ENCODE data around the gene GINM1. TPM values are rescaled to one million over a fixed set of nuclear protein-coding genes. Genes with fewer than 3 reads are reported as not detected.

The GINM1 gene
- total and polyA plus RNA-seq, 9 of the 15 experiments (the other 6 are each of a cell fraction or from before 2014, with no cell fraction given), result 5.0 to 19.3 (median 14.2) TPM

- TF ChIP-seq ZMIZ1 (IDR thresholded peaks at IDR 0.05; ENCODE audit: low read depth in 2 of 2, low read length in 2 of 2) (no peak), SIN3A (IDR thresholded peaks at IDR 0.05; ENCODE audit: borderline replicate concordance in 2 of 2, control insufficient read depth in 1 of 2, low read depth in 2 of 2, low read length in 2 of 2) (peak in 1 of 2 experiments; percentile 83; a peak in 3 of 4 replicates), PTBP1 (IDR thresholded peaks at IDR 0.05; ENCODE audit: low read depth, low read length) (no peak), SMARCA4 (IDR thresholded peaks at IDR 0.05) (no peak), SIRT6 (IDR thresholded peaks at IDR 0.05; ENCODE audit: low read depth, low read length) (no peak), ZC3H4 (CRISPR knock-in tag; IDR thresholded peaks at IDR 0.05; ENCODE audit: borderline replicate concordance) (peak; percentile 77; the same call in 1 of the 2 replicates), ZNF699 (CRISPR knock-in tag; IDR thresholded peaks at IDR 0.05; ENCODE audit: insufficient replicate concordance) (no peak), NCOA4 (IDR thresholded peaks at IDR 0.05; ENCODE audit: partially characterized antibody) (no peak), ZNF324 (CRISPR knock-in tag; IDR thresholded peaks at IDR 0.05) (no peak), ZNF232 (CRISPR knock-in tag; IDR thresholded peaks at IDR 0.05) (peak; percentile 75; the same call in 1 of the 2 replicates), PHTF2 (CRISPR knock-in tag; IDR thresholded peaks at IDR 0.05) (no peak), ZNF318 (IDR thresholded peaks at IDR 0.05; ENCODE audit: borderline replicate concordance in 1 of 2, low read depth in 1 of 2) (no peak), KLF13 (tag; IDR thresholded peaks at IDR 0.05; ENCODE audit: borderline replicate concordance, low read depth) (no peak)
- TF ChIP-seq, protein P1, sequence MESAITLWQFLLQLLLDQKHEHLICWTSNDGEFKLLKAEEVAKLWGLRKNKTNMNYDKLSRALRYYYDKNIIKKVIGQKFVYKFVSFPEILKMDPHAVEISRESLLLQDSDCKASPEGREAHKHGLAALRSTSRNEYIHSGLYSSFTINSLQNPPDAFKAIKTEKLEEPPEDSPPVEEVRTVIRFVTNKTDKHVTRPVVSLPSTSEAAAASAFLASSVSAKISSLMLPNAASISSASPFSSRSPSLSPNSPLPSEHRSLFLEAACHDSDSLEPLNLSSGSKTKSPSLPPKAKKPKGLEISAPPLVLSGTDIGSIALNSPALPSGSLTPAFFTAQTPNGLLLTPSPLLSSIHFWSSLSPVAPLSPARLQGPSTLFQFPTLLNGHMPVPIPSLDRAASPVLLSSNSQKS (CRISPR knock-in tag; IDR thresholded peaks at IDR 0.05), result no peak
Observed at GRCh38 chr6:149566410-149567193, 427 bp downstream of the GINM1 start (continued).

Measured in K562 (cell line).